HG03039 (cell line): Measurements from ENCODE around the gene GORASP2.
A peak's percentile ranks its signal among the peaks of the same experiment; 100 is the strongest.

Experiments used
- ATAC-seq: cut with Tn5 transposase; IDR thresholded peaks from one replicate; pipeline ENCODE4 v1.9.1; 2021; ENCODE audit warnings: mild to moderate bottlenecking, moderate library complexity; ENCODE audit not compliant: unreplicated experiment

Gene GORASP2

DNA sequence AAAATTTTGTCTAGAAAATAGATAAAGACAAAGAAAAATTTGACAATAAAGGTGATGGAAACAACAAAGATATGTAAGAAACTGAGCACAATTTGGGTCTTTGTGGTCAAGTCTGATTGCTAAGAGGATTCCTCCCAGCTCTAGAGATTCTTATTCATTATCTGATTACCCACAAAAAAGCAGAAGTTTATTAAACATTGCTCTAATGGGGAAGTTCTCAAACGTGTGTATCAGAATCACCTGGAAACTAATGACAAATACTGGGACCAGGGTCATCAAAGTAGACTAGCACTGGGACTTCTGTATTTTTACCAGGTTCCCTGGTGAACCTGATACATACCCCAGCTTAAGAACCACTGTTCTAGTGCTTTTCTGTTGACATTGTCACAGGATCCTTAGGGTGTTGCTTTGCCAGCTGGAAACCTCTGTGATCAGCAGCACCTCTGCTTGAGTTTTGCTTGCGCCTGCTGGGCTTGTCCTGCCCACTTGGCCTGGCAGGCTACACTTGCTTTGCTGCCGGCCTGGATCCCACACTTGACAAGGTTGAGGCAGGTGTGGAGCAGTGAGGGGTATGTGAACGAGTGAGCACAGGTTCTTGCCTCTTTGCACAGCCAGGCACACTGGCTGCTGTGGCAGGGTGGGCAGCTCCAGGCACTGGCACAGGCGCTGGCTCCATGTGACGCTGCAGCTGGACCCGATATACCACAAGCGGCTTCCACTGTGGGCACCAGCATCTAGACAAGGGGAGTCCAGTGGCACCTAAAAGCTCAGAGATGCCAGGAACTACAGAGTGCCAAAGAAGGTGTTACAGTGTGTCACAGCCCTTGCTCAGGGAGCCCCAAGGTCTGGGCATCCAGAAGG, 6.2 kb upstream of the GORASP2 start:
- ATAC-seq, result no peak

DNA sequence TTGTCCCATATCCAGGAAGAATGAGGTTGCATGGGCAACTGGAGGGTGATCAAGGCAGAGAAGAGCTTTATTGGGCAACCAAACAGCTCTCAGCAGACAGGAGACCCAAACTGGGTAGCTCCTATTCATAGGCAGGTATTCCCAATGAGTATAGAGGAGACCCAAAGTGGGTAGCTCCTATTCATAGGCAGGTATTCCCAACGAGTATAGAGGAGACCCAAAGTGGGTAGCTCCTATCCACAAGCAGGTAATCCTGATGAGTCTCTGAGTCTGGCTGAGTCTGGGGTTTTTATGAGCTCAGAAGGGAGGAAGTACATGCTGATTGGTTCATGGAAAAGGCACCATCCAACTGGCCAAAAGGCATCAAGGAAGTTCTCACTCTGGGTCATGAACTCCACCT, 5.3 kb upstream of the GORASP2 start:
- no peak for ATAC-seq

DNA sequence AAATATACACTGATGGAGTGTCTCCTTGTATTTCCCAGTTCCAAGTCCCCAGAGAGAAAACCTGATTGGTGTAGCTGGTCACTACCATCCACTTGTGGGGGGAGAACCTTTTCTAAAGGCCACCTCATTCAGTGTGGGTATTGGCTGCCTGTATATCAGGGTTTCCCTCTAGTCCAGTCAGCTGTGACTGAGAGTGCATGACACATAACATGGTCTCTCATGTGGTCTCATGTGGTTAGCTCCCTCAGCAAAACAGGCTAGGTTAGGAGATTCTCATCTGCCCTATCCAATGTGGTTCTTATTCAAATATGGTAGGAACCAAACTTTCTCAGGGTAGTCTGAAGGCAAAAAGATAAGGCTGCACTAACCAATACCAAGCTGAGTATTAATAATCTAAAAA, 4.1 kb upstream of the GORASP2 start:
- no peak for ATAC-seq

DNA sequence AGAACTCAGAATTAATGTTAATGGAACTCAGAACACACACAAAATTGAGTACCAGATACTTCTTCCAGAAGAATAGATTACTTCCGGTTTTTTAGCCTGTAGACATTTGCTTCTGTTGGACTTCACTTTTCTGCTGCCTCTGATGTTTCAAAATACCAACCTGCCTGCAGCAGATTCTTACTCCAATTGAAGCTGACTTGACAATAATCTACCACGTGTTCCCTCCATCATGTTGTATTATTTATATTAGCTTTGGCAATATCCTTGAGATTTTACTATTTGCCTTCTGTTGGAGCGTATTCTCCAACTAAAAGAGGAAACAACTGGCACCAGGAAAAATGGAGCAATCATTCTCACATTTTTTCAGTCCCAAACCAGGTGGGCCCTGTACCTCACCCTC, 3.1 kb upstream of the GORASP2 start:
- no peak for ATAC-seq

DNA sequence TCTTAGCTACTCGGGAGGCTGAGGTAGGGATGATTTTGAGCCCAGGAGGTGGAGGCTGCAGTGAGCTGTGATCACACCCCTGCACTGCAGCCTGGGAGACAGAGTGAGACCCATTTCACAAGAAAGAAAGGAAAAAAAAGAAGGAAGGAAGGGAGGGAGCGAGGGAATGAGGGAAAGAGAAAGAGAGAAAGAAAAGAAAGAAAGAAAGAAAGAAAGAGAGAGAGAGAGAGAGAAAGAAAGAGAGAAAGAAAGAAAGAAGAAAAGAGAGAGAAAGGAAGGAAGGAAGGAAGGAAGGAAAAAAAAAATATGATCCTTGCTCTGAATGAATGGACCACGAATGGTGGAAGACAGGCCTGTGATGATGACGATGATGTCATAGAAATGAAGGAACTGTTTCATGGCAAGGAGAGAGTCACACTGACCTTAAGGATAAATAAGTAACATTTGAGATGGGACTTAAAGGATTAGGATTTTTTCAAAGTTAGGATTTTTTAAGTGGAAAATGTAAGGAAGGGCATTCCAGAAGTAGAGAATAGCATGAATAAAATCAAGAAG, 2.2 kb upstream of the GORASP2 start:
- no peak for ATAC-seq

DNA sequence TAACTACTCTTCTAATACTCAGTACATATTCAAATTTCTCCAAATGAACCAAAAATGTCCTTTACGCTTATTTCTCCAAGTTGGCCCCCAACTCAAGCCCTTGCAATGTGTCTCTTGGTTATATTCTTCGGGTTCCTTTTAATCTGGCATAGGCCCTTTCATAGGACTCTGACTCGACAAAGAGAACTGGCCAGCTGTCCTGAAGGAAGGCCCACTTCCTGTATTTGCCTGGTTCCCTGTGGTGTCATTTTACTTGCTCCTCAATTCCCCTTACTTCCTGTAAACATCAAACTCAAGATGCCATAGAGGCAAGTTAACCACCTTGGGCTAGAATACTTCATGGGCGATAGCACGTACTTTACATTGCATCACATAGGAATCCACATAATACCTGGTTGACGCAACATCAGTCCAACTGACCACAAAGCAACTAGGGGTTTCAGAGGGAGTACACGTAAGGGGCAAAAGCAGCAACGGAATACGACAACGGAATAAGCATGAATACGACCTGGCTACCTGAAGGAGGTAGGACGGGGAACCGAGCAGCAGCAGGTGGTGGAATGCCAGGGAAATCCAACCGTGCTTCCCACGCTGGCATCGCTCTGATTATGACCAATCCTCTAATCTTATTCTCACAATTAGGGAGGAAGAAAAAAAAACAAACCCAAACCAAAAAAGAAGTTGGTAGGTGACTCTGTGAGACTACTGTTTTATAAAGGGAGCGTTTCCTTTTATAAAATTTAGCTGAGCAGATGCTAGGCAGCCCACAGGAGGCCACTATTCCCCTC, 823 bp upstream of the GORASP2 start:
- no peak for ATAC-seq

DNA sequence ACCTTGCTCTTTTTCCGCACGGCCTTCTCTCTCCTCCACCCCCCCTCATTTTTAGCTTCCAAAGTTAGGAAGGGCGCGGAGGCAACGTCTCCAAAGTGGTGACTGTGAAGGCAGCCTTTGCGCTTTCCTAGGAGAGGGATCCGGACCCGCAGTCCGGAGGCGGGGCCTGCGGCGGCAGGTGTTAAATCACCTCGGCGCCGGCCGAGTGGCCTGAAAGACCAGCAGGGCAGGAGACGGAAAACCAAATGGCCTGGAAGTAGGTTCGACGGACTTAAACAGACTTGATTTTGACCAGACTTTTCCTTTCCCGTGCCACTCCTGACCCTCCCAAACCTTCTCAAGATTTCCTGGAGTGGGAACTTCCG, 615 bp downstream of the GORASP2 start:
- peak; percentile 5 for ATAC-seq

DNA sequence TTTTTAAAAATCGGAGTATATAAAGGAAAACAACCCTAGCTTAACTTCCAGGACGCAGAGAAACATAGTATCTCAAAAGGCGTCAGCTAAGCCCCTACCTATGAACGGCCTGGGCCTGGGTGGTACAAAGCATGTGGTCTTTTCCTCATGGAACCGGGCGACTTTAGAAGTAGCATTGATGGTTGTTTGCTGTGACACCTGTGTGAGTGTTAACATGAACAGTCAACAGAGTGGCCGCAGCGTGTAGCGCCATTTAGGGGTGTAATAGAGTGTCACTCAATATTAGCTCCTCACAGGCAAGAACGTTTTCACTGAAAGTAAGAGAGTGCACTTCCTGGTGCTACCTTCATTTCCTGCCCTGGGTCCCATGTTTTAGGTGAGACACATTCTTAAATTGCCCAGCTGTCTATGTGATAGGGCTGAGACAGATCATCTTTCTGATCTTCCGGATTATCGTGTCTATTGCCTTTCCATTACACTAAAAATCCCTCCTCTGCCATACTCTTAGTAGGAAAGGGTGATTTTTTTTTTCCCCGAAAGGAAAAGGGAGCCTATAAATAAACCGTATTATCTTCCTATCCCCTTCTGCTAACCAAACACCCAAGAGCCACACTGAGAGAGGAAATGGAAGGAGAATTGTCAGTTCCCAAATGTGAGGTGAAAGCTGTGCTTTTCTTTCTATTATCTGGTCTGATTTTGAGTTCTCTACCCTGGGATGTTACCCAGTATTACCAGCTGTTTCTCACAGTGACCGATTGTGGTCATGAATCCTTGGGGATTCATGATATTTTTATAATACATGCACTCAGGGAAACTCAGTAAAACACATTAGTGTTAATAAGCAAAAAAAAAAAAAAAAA, 1.3 kb downstream of the GORASP2 start:
- ATAC-seq, result no peak

DNA sequence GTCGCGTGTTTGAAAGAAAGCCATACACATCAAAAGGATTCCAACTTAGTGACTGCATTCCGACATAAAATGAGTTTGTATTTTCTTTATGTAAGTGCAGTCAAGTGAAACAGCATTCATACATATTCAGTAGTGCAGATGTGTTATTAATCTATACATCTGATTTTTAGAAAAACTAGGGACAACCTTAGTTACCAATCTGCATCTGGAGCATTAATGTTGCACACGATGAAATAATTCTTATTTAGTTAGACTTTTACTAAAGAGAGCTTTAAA, 1.9 kb downstream of the GORASP2 start:
- ATAC-seq, result no peak

DNA sequence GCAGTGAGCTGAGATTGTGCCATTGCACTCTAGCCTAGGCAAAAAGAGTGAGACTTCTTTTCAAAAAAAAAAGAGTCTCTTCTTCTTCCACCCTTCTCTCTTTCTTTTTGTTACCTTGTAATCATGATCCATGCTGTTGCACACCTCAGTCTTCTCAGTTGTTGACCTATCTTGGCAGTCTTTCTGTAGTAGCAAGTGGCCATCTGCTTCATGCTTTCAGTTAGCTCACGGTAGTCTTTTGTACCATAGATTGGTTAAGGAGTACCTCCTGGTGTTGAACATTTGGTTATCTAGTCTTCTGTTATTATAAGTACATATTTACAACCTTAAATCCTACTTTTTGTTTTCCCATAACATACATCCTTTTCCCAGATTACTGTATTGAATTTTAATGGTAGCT, 3.1 kb downstream of the GORASP2 start:
- no peak for ATAC-seq

DNA sequence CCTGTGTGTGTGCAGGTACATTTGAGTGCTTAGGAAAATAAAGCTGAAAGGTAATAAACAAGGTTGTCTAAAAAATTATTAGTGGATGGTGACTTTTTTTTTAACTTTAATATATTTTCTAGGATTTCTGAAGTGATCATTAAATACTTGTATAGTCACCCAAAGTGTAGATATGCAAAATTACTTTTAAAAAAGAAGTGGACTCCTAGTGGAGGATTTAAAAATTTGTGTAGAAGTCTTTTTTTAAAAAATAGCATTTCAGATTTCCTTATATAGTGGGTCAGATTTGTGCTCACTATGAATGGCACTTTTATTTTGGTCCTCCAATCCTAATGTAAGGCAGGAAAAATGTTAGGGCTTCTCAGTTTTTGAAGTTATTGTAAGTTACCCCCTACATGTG, 3.9 kb downstream of the GORASP2 start:
- ATAC-seq, result no peak

DNA sequence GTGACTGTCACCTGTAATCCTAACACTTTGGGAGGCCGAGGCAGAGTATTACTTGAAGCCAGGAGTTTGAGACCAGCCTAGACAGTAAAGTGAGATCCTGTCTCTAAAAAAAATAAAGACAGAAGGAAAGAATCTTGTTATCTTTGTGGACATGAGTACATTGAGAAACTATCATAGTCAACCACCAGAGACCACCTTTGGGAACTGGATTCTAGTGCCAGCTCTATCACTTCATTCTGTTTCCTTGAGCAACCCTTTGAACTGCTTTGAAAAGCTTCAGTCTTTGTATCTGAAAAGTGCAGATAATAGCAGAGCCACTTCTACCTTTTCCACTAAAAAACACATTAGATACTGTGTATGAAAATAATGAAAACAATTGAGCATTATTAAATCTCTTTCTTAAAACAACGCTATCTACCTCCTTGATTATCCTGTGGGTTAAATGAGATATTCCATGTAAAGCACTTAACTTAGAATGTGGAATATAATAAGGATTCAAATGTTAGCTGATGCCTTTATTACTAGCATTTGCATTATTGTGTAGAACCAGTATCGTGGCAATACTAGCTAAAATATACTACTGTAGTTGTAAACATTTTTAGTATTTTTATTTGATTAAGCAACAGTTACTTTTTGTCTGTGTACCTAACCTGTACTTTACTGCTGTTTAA, 8.8 kb downstream of the GORASP2 start:
- ATAC-seq, result no peak

DNA sequence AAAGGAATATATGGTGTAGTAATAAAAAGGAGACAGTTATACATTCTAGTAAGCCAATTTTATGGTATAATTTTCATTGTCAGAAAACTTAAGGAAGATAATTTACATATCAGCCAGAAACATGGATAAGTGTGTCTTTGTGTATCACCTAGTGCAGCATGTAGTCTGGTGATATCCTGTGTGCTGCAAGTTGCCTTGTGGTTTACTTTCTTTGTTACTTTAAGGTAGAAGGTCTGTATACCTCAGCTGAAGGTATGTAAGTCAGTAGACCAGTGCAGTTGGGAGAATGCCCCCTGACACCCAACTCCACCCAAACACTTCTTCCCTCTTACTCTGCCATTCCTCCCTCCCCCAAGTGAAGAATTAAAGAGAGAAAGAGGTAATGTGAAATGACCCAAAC, 11.0 kb downstream of the GORASP2 start:
- no peak for ATAC-seq

DNA sequence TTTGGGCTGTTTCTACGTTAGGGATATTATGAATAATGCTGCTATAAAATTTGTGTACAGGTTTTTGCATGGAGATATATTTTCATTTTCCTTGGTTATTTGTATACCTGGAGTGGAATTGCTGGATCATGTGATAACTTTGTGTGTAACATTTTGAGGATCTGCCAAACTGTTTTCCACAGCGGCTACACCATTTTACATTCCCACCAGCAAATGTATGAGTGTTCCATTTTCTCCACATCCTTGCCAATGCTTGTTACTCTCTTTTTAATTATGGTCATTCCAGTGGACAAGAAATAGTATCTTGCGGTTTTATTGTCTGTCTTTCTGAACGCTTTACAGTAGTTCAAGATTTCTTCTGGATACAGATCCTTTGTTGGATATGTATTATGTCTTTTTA, 13.6 kb downstream of the GORASP2 start:
- ATAC-seq, result no peak

DNA sequence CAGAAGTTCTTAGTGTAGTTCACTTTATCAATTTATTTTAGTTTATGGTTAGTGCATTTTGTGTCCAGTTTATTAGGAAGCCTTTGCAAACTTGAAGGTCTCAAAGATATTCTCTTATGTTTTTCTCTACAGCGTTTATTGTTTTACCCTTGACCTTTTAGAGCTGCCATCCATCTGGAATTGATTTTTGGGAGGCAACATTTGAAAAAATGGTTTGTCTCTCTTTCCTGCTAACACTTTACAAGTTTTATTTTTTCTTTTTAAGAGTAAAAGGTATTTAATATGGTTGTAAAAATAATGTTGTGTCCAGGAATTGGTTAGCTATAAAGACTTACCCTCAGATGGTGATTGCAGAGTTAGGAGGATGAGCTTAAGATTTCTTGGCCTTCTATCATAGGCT, 14.0 kb downstream of the GORASP2 start:
- no peak for ATAC-seq

DNA sequence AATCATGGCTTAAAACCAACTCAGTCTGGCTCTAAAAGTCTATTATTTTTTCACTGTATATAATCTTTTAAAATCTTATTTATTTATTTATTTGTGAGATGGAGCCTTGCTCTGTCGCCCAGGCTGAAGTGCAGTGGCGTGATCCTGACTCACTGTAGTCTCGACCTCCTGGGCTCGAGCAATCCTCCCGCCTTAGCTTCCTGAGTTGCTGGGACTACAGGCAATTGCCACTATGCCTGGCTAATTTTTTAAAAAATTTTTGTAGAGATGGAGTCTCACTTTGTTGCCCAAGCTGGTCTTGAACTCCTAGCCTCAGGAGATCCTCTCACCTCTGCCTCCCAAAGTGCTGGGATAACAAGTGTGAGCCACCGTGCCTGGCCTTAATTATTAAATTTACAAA, 14.5 kb downstream of the GORASP2 start:
- no peak for ATAC-seq

DNA sequence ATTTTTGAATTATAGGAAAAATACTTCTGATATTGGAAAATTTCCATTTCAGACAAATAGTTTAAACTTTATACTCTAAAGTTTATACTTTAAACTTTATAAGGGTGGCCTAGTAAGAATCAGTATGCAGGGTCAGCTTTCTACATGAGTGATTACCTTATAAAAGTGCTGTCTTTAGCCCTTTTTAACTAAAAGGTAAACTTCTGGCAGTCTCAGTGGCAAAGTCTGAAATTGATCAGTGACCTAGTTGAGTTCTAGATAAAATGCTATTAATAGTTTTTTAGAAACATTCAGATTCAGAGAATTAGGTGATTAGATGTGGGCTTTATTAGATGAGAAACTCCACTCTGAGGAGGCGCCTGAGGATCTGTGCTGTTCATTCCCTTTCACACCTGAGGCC, 15.5 kb downstream of the GORASP2 start:
- ATAC-seq, result no peak

DNA sequence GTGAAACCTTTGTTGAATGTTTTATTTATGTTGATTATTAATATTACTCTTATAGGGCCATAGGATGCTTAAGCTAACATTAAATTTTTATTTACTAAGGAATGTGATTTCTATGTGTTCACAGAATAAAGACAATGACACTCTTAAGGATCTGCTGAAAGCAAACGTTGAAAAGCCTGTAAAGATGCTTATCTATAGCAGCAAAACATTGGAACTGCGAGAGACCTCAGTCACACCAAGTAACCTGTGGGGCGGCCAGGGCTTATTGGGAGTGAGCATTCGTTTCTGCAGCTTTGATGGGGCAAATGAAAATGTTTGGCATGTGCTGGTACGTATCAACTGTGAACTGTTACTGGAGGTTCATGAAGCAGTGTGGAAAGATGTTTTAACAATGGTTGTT, 20.4 kb downstream of the GORASP2 start:
- no peak for ATAC-seq

DNA sequence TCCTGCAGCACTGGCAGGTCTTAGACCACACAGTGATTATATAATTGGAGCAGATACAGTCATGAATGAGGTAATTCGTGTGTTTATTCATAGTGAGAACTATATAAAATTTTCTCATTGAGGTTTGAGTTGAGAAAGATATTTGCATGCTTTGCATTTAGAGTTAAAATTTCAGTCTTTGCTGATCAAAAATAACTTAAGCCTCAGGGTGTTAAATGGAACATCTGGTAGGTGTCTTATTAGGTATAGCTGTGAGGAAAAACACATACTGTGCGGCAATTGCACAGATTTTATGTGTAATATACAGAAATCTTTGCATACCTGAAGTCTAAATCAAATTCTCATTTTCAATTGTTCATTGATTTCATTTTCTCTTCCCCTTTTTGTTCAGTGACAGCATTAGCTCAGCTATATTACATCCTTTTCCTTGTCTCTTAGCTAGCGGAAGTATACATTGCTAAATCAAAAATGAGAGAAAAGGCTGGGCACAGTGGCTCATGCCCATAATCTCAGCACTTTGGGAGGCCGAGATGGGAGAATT, 21.2 kb downstream of the GORASP2 start:
- ATAC-seq, result peak; percentile 68

DNA sequence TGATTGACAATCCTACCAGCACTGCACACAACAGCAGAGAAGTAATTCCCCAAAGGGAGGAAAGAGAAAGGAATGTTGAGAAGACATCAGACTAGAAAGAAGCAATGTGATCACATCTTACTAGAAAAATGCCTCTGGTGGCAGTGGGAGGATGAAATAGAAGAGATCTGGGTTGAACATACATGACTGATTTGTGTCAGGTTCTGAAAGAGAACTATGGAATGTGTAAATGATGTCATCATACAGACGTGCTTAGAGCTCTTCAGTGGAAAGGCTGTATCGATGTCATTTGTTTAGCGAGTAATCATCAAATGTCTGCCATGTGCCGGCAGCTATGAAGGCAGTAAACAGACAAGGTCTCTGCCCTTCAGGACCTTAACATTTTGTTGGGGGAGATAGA, 24.9 kb downstream of the GORASP2 start:
- no peak for ATAC-seq

DNA sequence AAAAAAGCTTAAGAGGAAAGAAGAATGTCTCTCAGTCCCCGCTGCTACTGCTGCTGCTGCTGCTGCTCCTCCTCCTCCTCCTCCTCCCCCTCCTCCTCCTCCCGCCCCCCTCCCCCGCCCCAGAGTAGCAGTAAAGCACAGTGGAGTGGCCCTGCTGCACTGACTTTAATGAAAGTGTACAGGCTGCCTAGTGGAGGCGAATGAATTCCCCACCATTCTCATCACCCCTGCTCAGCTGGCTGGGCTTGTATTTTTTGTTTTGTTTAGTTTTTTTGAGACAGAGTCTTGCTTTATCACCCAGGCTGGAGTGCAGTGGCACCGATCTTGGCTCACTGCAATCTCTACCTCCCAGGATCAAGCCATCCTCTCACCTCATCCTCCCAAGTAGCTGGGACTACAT, 34.3 kb downstream of the GORASP2 start:
- no peak for ATAC-seq
